Peyer's patch (tissue), 4 donors: ENCODE results near the gene USH2A. TPM values are rescaled to one million over a fixed set of nuclear protein-coding genes. Genes with fewer than 3 reads are reported as not detected.

Experiments used
- DNase-seq, 3 donors: peaks; one replicate each; pipeline ENCODE4 v3.0.0-alpha.2; 2017 to 2019
- H3K27ac ChIP-seq, 4 donors: fragments of 200-600 bp; sonication (generic); one replicate each; pipeline ENCODE4 v1.5.1; 2016 to 2019
- H3K27me3 ChIP-seq, 2 donors: fragments of 200-600 bp; sonication (generic); one replicate each; pipeline ENCODE4 v1.5.1; 2019
- H3K36me3 ChIP-seq, 3 donors: fragments of 200-600 bp; sonication (generic); one replicate each; pipeline ENCODE4 v1.5.1; 2016 to 2019
- H3K4me1 ChIP-seq, 4 donors: fragments of 200-600 bp; sonication (generic); one replicate each; pipeline ENCODE4 v1.5.1; 2016 to 2019
- H3K4me3 ChIP-seq, 4 donors: fragments of 200-600 bp; sonication (generic); 1 replicate in 3 of 4; 2 replicates in 1 of 4; pipeline ENCODE4 v1.5.1; 2016 to 2019; ENCODE audit warnings: mild to moderate bottlenecking in 1 of 4
- H3K9me3 ChIP-seq, 4 donors: fragments of 200-600 bp; sonication (generic); one replicate each; pipeline ENCODE4 v1.5.1; 2016 to 2019; ENCODE audit warnings: mild to moderate bottlenecking in 1 of 4
- CTCF ChIP-seq, 6 experiments: fragments of 450-650 bp in 4 of 6; fragments of 200-600 bp in 2 of 6; sonication (generic) in 1 of 6; IDR thresholded peaks; one replicate each; pipeline ENCODE4 v1.5.1; 2017 to 2019; ENCODE audit warnings: antibody characterized with exemption in 6 of 6, mild to moderate bottlenecking in 3 of 6, moderate library complexity in 1 of 6
- POLR2A ChIP-seq, 2 donors: fragments of 450-650 bp; IDR thresholded peaks; one replicate each; pipeline ENCODE4 v1.5.1; 2017; ENCODE audit warnings: antibody characterized with exemption in 2 of 2, mild to moderate bottlenecking in 2 of 2, moderate library complexity in 2 of 2
- total RNA-seq, 4 donors: library from RNA; depleted of rRNA; stranded (reverse); fragments of >200 nt; gene quantifications; one replicate each; pipeline ENCODE4 v1.1.0, GENCODE V29; 2016

Gene USH2A
- total RNA-seq, 4 donors from 2014 or later: not detected

GRCh38 chr1:216290074-216290473, 133.2 kb downstream of the USH2A start:
- Histone ChIP-seq H3K27ac (no peak overlapping the region), H3K4me1 (no peaks in the 10 kb centered on the region), H3K27me3 (no peaks in the 10 kb centered on the region), H3K9me3 (no peaks in the 10 kb centered on the region), H3K4me3 (no peak overlapping the region), H3K36me3 (no peaks in the 10 kb centered on the region)
- DNase-seq: no peak
- no peak for TF ChIP-seq POLR2A (IDR thresholded peaks at IDR 0.05)
- no peak for TF ChIP-seq CTCF (IDR thresholded peaks at IDR 0.05)

GRCh38 chr1:216285052-216285451, 138.2 kb downstream of the USH2A start:
- Histone ChIP-seq H3K36me3 (no peaks in the 10 kb centered on the region), H3K9me3 (no peaks in the 10 kb centered on the region), H3K27ac (no peak overlapping the region), H3K27me3 (no peaks in the 10 kb centered on the region), H3K4me3 (no peak overlapping the region), H3K4me1 (no peaks in the 10 kb centered on the region)
- TF ChIP-seq CTCF (IDR thresholded peaks at IDR 0.05) (no peak), POLR2A (IDR thresholded peaks at IDR 0.05) (no peak)
- DNase-seq: no peak

- TF ChIP-seq CTCF (IDR thresholded peaks at IDR 0.05) (no peak), POLR2A (IDR thresholded peaks at IDR 0.05) (no peak)
- H3K4me3 ChIP-seq: no peak overlapping the region
- DNase-seq: no peak
Measured at GRCh38 chr1:216281757-216282156, 141.5 kb downstream of the USH2A start.

GRCh38 chr1:216270086-216270773, 153.0 kb downstream of the USH2A start:
- Histone ChIP-seq H3K27me3 (no peaks in the 10 kb centered on the region), H3K4me3 (no peak overlapping the region), H3K4me1 (no peaks in the 10 kb centered on the region), H3K9me3 (no peaks in the 10 kb centered on the region), H3K27ac (no peak overlapping the region), H3K36me3 (no peaks in the 10 kb centered on the region)
- no peak for TF ChIP-seq CTCF (IDR thresholded peaks at IDR 0.05)
- no peak for TF ChIP-seq POLR2A (IDR thresholded peaks at IDR 0.05)
- DNase-seq: no peak

More at GRCh38 chr1:216281757-216282156, 141.5 kb downstream of the USH2A start:
- Histone ChIP-seq H3K27me3 (no peaks in the 10 kb centered on the region), H3K27ac (no peak overlapping the region), H3K36me3 (no peaks in the 10 kb centered on the region), H3K4me1 (no peaks in the 10 kb centered on the region), H3K9me3 (no peaks in the 10 kb centered on the region)

GRCh38 chr1:216261631-216262030, 161.6 kb downstream of the USH2A start:
- no peaks in the 10 kb centered on the region for H3K9me3 ChIP-seq
- no peaks in the 10 kb centered on the region for H3K36me3 ChIP-seq
- no peak overlapping the region for H3K4me3 ChIP-seq
- H3K4me1 ChIP-seq: no peaks in the 10 kb centered on the region
- H3K27ac ChIP-seq: no peak overlapping the region
- DNase-seq: no peak
- H3K27me3 ChIP-seq: no peaks in the 10 kb centered on the region
- no peak for TF ChIP-seq CTCF (IDR thresholded peaks at IDR 0.05)
- TF ChIP-seq POLR2A (IDR thresholded peaks at IDR 0.05): no peak
